GM23338 (cell line): ENCODE measurements around the gene PTPRN2. TPM values are rescaled to one million over a fixed set of nuclear protein-coding genes. Genes with fewer than 3 reads are reported as not detected.

ENCODE experiments used
- ATAC-seq: fragments of 200-7000 bp; cut with Tn5 transposase; 3 replicates; pipeline ENCODE4 v1.9.1; 2020
- DNase-seq: peaks from one replicate; pipeline ENCODE4 v3.0.0-alpha.2; 2015; ENCODE audit warnings: low spot score
- H2AFZ ChIP-seq: fragments of 200-600 bp; sonication (generic); 2 replicates; pipeline ENCODE4 v1.8.0; 2016; ENCODE audit warnings: antibody characterized with exemption, mild to moderate bottlenecking, moderate library complexity
- H3F3A ChIP-seq: fragments of 200-600 bp; sonication (generic); replicated peaks from 2 replicates; pipeline ENCODE4 v1.8.0; 2017; ENCODE audit warnings: antibody characterized with exemption, mixed run types, low read depth
- H3K27ac ChIP-seq: fragments of 200-600 bp; sonication (generic); 2 replicates; pipeline ENCODE4 v1.6.1; 2016; ENCODE audit warnings: low read depth
- H3K27me3 ChIP-seq: fragments of 200-600 bp; sonication (generic); 2 replicates; pipeline ENCODE4 v1.8.0; 2016; ENCODE audit warnings: mild to moderate bottlenecking, mixed run types, moderate library complexity; ENCODE audit not compliant: insufficient read depth
- H3K36me3 ChIP-seq: fragments of 200-600 bp; sonication (generic); 2 replicates; pipeline ENCODE4 v1.8.0; 2016; ENCODE audit warnings: mild to moderate bottlenecking; ENCODE audit not compliant: insufficient read depth
- H3K4me1 ChIP-seq: fragments of 200-600 bp; sonication (generic); 2 replicates; pipeline ENCODE4 v1.8.0; 2016; ENCODE audit warnings: mild to moderate bottlenecking, moderate library complexity; ENCODE audit not compliant: insufficient read depth
- H3K4me2 ChIP-seq: fragments of 200-600 bp; sonication (generic); 2 replicates; pipeline ENCODE4 v1.7.1; 2017; ENCODE audit warnings: mixed run types
- H3K4me3 ChIP-seq: fragments of 200-600 bp; sonication (generic); 2 replicates; pipeline ENCODE4 v1.6.1; 2016; ENCODE audit warnings: mixed run types
- H3K79me2 ChIP-seq: fragments of 200-600 bp; sonication (generic); replicated peaks from 2 replicates; pipeline ENCODE4 v1.8.0; 2017; ENCODE audit warnings: mild to moderate bottlenecking; ENCODE audit not compliant: insufficient read depth
- H3K9me2 ChIP-seq: fragments of 200-600 bp; sonication (generic); 2 replicates; pipeline ENCODE4 v1.8.0; 2017; ENCODE audit not compliant: insufficient read depth
- H4K20me1 ChIP-seq: fragments of 200-600 bp; sonication (generic); replicated peaks from 2 replicates; pipeline ENCODE4 v1.8.0; 2017; ENCODE audit warnings: mild to moderate bottlenecking; ENCODE audit not compliant: insufficient read depth
- H3K27ac Mint-ChIP-seq: 2 replicates; pipeline ENCODE4 v1.8.0; 2020; ENCODE audit warnings: inconsistent platforms, mild to moderate bottlenecking, moderate library complexity, mixed read lengths
- H3K27me3 Mint-ChIP-seq: 3 replicates; pipeline ENCODE4 v1.8.0; 2022; ENCODE audit warnings: low read depth, mild to moderate bottlenecking, moderate library complexity, mixed read lengths, inconsistent platforms; ENCODE audit not compliant: insufficient read depth, poor library complexity
- H3K36me3 Mint-ChIP-seq: 3 replicates; pipeline ENCODE4 v1.8.0; 2021; ENCODE audit warnings: low read depth, mild to moderate bottlenecking, inconsistent platforms, moderate library complexity, mixed read lengths
- H3K4me1 Mint-ChIP-seq: 3 replicates; pipeline ENCODE4 v1.8.0; 2020; ENCODE audit warnings: mild to moderate bottlenecking, inconsistent platforms, mixed read lengths
- H3K4me3 Mint-ChIP-seq: 3 replicates; pipeline ENCODE4 v1.8.0; 2021; ENCODE audit warnings: moderate library complexity, mild to moderate bottlenecking, inconsistent platforms, mixed read lengths
- H3K9me3 Mint-ChIP-seq: 3 replicates; pipeline ENCODE4 v1.8.0; 2020; ENCODE audit warnings: moderate library complexity, mild to moderate bottlenecking, inconsistent platforms, mixed read lengths
- CREB1 ChIP-seq: fragments of 250-450 bp; sonication (Bioruptor Pico); IDR thresholded peaks from 2 replicates; pipeline ENCODE4 v1.5.0; 2020; ENCODE audit warnings: low read depth, mild to moderate bottlenecking, moderate library complexity
- CTCF ChIP-seq, 2 experiments: fragments of 200-600 bp in 1 of 2; sonication (generic) in 1 of 2; conservative IDR thresholded peaks; 2 replicates each; pipeline versions ENCODE4 v1.5.1 to v1.6.1; 2016 to 2017; ENCODE audit warnings: antibody characterized with exemption in 2 of 2, low read depth in 2 of 2, mild to moderate bottlenecking in 2 of 2, moderate library complexity in 1 of 2
- ETS1 ChIP-seq: IDR thresholded peaks from 2 replicates; pipeline ENCODE4 v1.6.1; 2016; ENCODE audit warnings: antibody characterized with exemption
- EZH2 ChIP-seq: fragments of 200-600 bp; sonication (generic); IDR thresholded peaks from one replicate; pipeline ENCODE4 v1.8.0; 2017; ENCODE audit warnings: antibody characterized with exemption, mild to moderate bottlenecking, low read depth; ENCODE audit not compliant: unreplicated experiment
- EZH2phosphoT487 ChIP-seq: fragments of 200-600 bp; sonication (generic); IDR thresholded peaks from one replicate; pipeline ENCODE4 v1.8.1; 2018; ENCODE audit warnings: antibody characterized with exemption; ENCODE audit not compliant: unreplicated experiment
- JUNB ChIP-seq: IDR thresholded peaks from one replicate; pipeline ENCODE4 v1.6.1; 2016; ENCODE audit warnings: antibody characterized with exemption; ENCODE audit not compliant: unreplicated experiment
- NANOG ChIP-seq: IDR thresholded peaks from 2 replicates; pipeline ENCODE4 v1.6.1; 2016; ENCODE audit warnings: antibody characterized with exemption, borderline replicate concordance
- POLR2AphosphoS5 ChIP-seq: IDR thresholded peaks from 2 replicates; pipeline ENCODE4 v1.6.1; 2016; ENCODE audit warnings: antibody characterized with exemption, low read depth
- REST ChIP-seq: IDR thresholded peaks from one replicate; pipeline ENCODE4 v1.6.1; 2018; ENCODE audit warnings: antibody characterized with exemption; ENCODE audit not compliant: unreplicated experiment
- STAT1 ChIP-seq: IDR thresholded peaks from one replicate; pipeline ENCODE4 v1.6.1; 2016; ENCODE audit warnings: antibody characterized with exemption; ENCODE audit not compliant: unreplicated experiment
- ZNF114 ChIP-seq: fragments of 250-450 bp; sonication (Bioruptor Pico); IDR thresholded peaks from 2 replicates; pipeline ENCODE4 v1.5.0; 2020; ENCODE audit warnings: mild to moderate bottlenecking, moderate library complexity
- ZNF331 ChIP-seq: fragments of 250-450 bp; sonication (Bioruptor Pico); IDR thresholded peaks from 2 replicates; pipeline ENCODE4 v1.5.0; 2020; ENCODE audit warnings: low read depth, mild to moderate bottlenecking, moderate library complexity
- polyA plus RNA-seq: library from polyadenylated mRNA; unstranded; fragments of >200 nt; fragmentation: Nextera tagmentation; extraction: Ambion mirVana; gene quantifications from 2 replicates; pipeline ENCODE4 v1.2.1, GENCODE V29; 2016
- total RNA-seq: library from RNA; depleted of rRNA; stranded (reverse); fragments of >200 nt; shearing (Covaris generic); gene quantifications from 2 replicates; pipeline ENCODE4 v1.2.3, GENCODE V29; 2014

Gene PTPRN2
- total and polyA plus RNA-seq, 2 experiments from 2014 or later, result 0.87 to 4.0 TPM

- H3K4me1 ChIP-seq, result peaks cover 6% of the 10 kb centered on the region; the same call in 1 of the 2 replicates
- no peak for TF ChIP-seq JUNB
- no peaks in the 10 kb centered on the region for H3K36me3 ChIP-seq
- ATAC-seq (no peak), DNase-seq (no peak)
- H3F3A ChIP-seq, result no peaks in the 10 kb centered on the region
- H3K4me1 Mint-ChIP-seq, result no peaks in the 10 kb centered on the region; the same call in 2 of the 3 replicates
- H3K27ac Mint-ChIP-seq, result no peak overlapping the region
- H3K9me3 Mint-ChIP-seq, result peaks cover 81% of the 10 kb centered on the region
- H3K4me2 ChIP-seq, result no peak overlapping the region
- no peak overlapping the region for H3K4me3 ChIP-seq
- H3K4me3 Mint-ChIP-seq, result no peak overlapping the region
- H4K20me1 ChIP-seq, result no peaks in the 10 kb centered on the region
- H3K27ac ChIP-seq, result no peak overlapping the region
- H3K27me3 ChIP-seq, result no peaks in the 10 kb centered on the region
- peaks cover 11% of the 10 kb centered on the region for H3K27me3 Mint-ChIP-seq
- H3K79me2 ChIP-seq, result no peaks in the 10 kb centered on the region
- peaks cover 49% of the 10 kb centered on the region for H3K36me3 Mint-ChIP-seq
- no peak overlapping the region for H2AFZ ChIP-seq
- H3K9me2 ChIP-seq, result no peaks in the 10 kb centered on the region
Measured at GRCh38 chr7:158404031-158404761, 183.4 kb downstream of the PTPRN2 start.

- DNase-seq (no peak), ATAC-seq (no peak)
- H3K36me3 Mint-ChIP-seq, result peaks cover 49% of the 10 kb centered on the region
- H3K27me3 Mint-ChIP-seq, result peaks cover 11% of the 10 kb centered on the region
- Histone ChIP-seq H3K79me2 (no peaks in the 10 kb centered on the region), H3K27me3 (no peaks in the 10 kb centered on the region), H3K36me3 (no peaks in the 10 kb centered on the region), H3K9me2 (no peaks in the 10 kb centered on the region), H3K27ac (no peak overlapping the region), H3F3A (no peaks in the 10 kb centered on the region), H2AFZ (no peak overlapping the region), H4K20me1 (no peaks in the 10 kb centered on the region), H3K4me2 (no peak overlapping the region), H3K4me3 (no peak overlapping the region), H3K4me1 (peaks cover 6% of the 10 kb centered on the region; the same call in 1 of the 2 replicates)
- peaks cover 81% of the 10 kb centered on the region for H3K9me3 Mint-ChIP-seq
- no peak overlapping the region for H3K27ac Mint-ChIP-seq
- no peak overlapping the region for H3K4me3 Mint-ChIP-seq
- no peaks in the 10 kb centered on the region; the same call in 2 of the 3 replicates for H3K4me1 Mint-ChIP-seq
- TF ChIP-seq REST (no peak), EZH2 (no peak), STAT1 (no peak), POLR2AphosphoS5 (no peak), JUNB (no peak), NANOG (no peak), ETS1 (no peak), ZNF114 (CRISPR knock-in tag) (no peak), ZNF331 (CRISPR knock-in tag) (no peak), EZH2phosphoT487 (no peak), CREB1 (CRISPR knock-in tag) (no peak), CTCF (conservative IDR thresholded peaks at IDR 0.05; ENCODE audit: low read depth in 2 of 2) (no peak)
Measured at GRCh38 chr7:158403013-158403821, 184.4 kb downstream of the PTPRN2 start.
